ENCODE results near the gene IFT74.
A peak's percentile ranks its signal among the peaks of the same experiment; 100 is the strongest.

Gene IFT74

GRCh38 chr9:26954050-26954508 is 2.1 kb upstream of the IFT74 start:
- H3K27me3 ChIP-seq (ENCODE audit: insufficient read depth, poor library complexity, severe bottlenecking) = no peaks in the 10 kb centered on the region
- H3K4me3 ChIP-seq (replicated peaks; ENCODE audit: insufficient read depth, low read length) = no peak overlapping the region
- TF ChIP-seq REST (IDR thresholded peaks at IDR 0.05; ENCODE audit: insufficient replicate concordance, low read depth) (no peak), POLR2AphosphoS5 (IDR thresholded peaks at IDR 0.05; ENCODE audit: low read depth) (no peak), GABPA (IDR thresholded peaks at IDR 0.05; ENCODE audit: low read depth) (no peak), SPI1 (IDR thresholded peaks at IDR 0.05; ENCODE audit: borderline replicate concordance, low read depth) (no peak)
- TF ChIP-seq, protein P1, sequence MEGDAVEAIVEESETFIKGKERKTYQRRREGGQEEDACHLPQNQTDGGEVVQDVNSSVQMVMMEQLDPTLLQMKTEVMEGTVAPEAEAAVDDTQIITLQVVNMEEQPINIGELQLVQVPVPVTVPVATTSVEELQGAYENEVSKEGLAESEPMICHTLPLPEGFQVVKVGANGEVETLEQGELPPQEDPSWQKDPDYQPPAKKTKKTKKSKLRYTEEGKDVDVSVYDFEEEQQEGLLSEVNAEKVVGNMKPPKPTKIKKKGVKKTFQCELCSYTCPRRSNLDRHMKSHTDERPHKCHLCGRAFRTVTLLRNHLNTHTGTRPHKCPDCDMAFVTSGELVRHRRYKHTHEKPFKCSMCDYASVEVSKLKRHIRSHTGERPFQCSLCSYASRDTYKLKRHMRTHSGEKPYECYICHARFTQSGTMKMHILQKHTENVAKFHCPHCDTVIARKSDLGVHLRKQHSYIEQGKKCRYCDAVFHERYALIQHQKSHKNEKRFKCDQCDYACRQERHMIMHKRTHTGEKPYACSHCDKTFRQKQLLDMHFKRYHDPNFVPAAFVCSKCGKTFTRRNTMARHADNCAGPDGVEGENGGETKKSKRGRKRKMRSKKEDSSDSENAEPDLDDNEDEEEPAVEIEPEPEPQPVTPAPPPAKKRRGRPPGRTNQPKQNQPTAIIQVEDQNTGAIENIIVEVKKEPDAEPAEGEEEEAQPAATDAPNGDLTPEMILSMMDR (IDR thresholded peaks at IDR 0.05; ENCODE audit: insufficient read depth, low read length) = no peak
- peak in 1 of 2 experiments; percentile 24 for DNase-seq (ENCODE audit: low read depth in 1 of 2, low spot score in 1 of 2)
- H3K27ac ChIP-seq (replicated peaks) = peak overlapping the region; percentile 90

GRCh38 chr9:26955222-26955903 is 849 bp upstream of the IFT74 start:
- DNase-seq (ENCODE audit: low read depth in 1 of 2, low spot score in 1 of 2) = peak in 1 of 2 experiments; percentile 30
- H3K27ac ChIP-seq (replicated peaks) = peak overlapping the region; percentile 90
- peak overlapping the region; percentile 47 for H3K4me3 ChIP-seq (replicated peaks; ENCODE audit: insufficient read depth, low read length)
- H3K27me3 ChIP-seq (ENCODE audit: insufficient read depth, poor library complexity, severe bottlenecking) = no peaks in the 10 kb centered on the region
- TF ChIP-seq GABPA (IDR thresholded peaks at IDR 0.05; ENCODE audit: low read depth) (no peak), REST (IDR thresholded peaks at IDR 0.05; ENCODE audit: insufficient replicate concordance, low read depth) (no peak), SPI1 (IDR thresholded peaks at IDR 0.05; ENCODE audit: borderline replicate concordance, low read depth) (no peak), POLR2AphosphoS5 (IDR thresholded peaks at IDR 0.05; ENCODE audit: low read depth) (no peak)

GRCh38 chr9:26956860-26957233 is 635 bp downstream of the IFT74 start:
- no peaks in the 10 kb centered on the region for H3K27me3 ChIP-seq (ENCODE audit: insufficient read depth, poor library complexity, severe bottlenecking)
- peak overlapping the region; percentile 90 for H3K27ac ChIP-seq (replicated peaks)
- TF ChIP-seq POLR2AphosphoS5 (IDR thresholded peaks at IDR 0.05; ENCODE audit: low read depth) = no peak
- TF ChIP-seq, protein P1 (IDR thresholded peaks at IDR 0.05; ENCODE audit: insufficient read depth, low read length) = no peak
- no peak for TF ChIP-seq REST (IDR thresholded peaks at IDR 0.05; ENCODE audit: insufficient replicate concordance, low read depth)
- TF ChIP-seq SPI1 (IDR thresholded peaks at IDR 0.05; ENCODE audit: borderline replicate concordance, low read depth) = no peak
- TF ChIP-seq GABPA (IDR thresholded peaks at IDR 0.05; ENCODE audit: low read depth) = no peak
- DNase-seq (ENCODE audit: low read depth in 1 of 2, low spot score in 1 of 2) = no peak
- H3K4me3 ChIP-seq (replicated peaks; ENCODE audit: insufficient read depth, low read length) = peak overlapping the region; percentile 47

All from HL-60 (cell line).